Measurements from ENCODE around the gene SPATA20. TPM values are rescaled to one million over a fixed set of nuclear protein-coding genes. Genes with fewer than 3 reads are reported as not detected.

Gene SPATA20
- total and polyA plus RNA-seq, 2 donors (not counting 3 experiments of a cell fraction or from before 2014, with no cell fraction given), result 42.3 to 51.5 TPM

DNA sequence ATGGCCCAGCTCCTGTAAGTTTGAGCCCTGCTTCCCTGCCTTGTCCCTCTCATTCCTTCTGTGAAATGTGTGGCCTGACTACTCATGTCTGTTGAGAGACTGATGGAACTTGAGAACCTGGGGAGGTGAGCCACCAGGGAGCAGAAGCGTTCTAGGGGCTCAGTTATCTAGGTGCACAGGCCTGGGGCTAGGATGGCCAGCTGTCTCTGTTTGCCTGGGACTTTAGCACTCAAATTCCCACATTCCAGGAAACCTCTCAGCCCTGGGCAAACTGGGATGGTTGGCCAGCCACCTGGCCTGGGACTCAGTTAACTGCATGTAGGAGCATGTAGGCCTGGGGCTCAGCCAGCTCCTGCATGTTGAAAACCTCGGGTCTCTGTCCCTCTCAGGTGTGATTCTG, 23.8 kb upstream of the SPATA20 start:
- Histone ChIP-seq H3K4me1 (ENCODE audit: control insufficient read depth, extremely low read depth, insufficient read depth, low read length) (peaks cover 5% of the 10 kb centered on the region), H3K27ac (ENCODE audit: insufficient read depth, low read depth, low read length) (no peak overlapping the region), H4K20me1 (replicated peaks; ENCODE audit: control insufficient read depth, extremely low read depth, insufficient read depth, low read length) (no peaks in the 10 kb centered on the region), H3K36me3 (ENCODE audit: control insufficient read depth in 2 of 2, extremely low read depth in 1 of 2, insufficient read depth in 2 of 2, low read length in 2 of 2) (no peaks in the 10 kb centered on the region), H2AFZ (ENCODE audit: low read depth, low read length) (no peak overlapping the region), H3K4me3 (replicated peaks in 1 of 3; ENCODE audit: insufficient read depth in 1 of 3, low read depth in 1 of 3, low read length in 3 of 3) (no peak overlapping the region), H3K9me3 (replicated peaks; ENCODE audit: control insufficient read depth, insufficient read depth, low read length) (no peaks in the 10 kb centered on the region), H3K79me2 (ENCODE audit: control insufficient read depth, insufficient read depth, low read length) (no peaks in the 10 kb centered on the region), H3K9me1 (replicated peaks; ENCODE audit: control insufficient read depth, extremely low read depth, insufficient read depth, low read length) (no peaks in the 10 kb centered on the region), H3K27me3 (ENCODE audit: control insufficient read depth in 2 of 2, insufficient read depth in 2 of 2, low read length in 2 of 2) (peaks cover 0 to 1% of the 10 kb centered on the region in 2 experiments), H3K9ac (replicated peaks; ENCODE audit: extremely low read depth, insufficient read depth, low read length) (no peak overlapping the region), H3K4me2 (ENCODE audit: insufficient read depth, low read length) (no peak overlapping the region)
- ChIA-PET POLR2A (no interaction called here), CTCF (no interaction called here)
- DNase-seq (ENCODE audit: low read depth, low spot score) (no peak), FAIRE-seq (no peak)
- no TSS peak for BruUV-seq (replicated peaks)
- dilution Hi-C loops (cut with MboI; ENCODE audit: extremely low pct_ligation_motif_present, low sequenced_read_pairs), result no loop called here
- intact Hi-C loops (cut with micrococcal nuclease), result no loop called here
- TF ChIP-seq, protein P1, sequence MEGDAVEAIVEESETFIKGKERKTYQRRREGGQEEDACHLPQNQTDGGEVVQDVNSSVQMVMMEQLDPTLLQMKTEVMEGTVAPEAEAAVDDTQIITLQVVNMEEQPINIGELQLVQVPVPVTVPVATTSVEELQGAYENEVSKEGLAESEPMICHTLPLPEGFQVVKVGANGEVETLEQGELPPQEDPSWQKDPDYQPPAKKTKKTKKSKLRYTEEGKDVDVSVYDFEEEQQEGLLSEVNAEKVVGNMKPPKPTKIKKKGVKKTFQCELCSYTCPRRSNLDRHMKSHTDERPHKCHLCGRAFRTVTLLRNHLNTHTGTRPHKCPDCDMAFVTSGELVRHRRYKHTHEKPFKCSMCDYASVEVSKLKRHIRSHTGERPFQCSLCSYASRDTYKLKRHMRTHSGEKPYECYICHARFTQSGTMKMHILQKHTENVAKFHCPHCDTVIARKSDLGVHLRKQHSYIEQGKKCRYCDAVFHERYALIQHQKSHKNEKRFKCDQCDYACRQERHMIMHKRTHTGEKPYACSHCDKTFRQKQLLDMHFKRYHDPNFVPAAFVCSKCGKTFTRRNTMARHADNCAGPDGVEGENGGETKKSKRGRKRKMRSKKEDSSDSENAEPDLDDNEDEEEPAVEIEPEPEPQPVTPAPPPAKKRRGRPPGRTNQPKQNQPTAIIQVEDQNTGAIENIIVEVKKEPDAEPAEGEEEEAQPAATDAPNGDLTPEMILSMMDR (IDR thresholded peaks at IDR 0.05; ENCODE audit: extremely low read depth in 1 of 2, insufficient read depth in 1 of 2, low read depth in 1 of 2, low read length in 2 of 2), result no peak
- TF ChIP-seq POLR2AphosphoS5 (IDR thresholded peaks at IDR 0.05; ENCODE audit: insufficient read depth, low read depth, low read length) (no peak), EZH2 (IDR thresholded peaks at IDR 0.05; ENCODE audit: borderline replicate concordance, low read depth, low read length, severe bottlenecking) (no peak), JUN (IDR thresholded peaks at IDR 0.05; ENCODE audit: borderline replicate concordance, insufficient read depth, insufficient read length, low read depth) (no peak), POLR2A (IDR thresholded peaks at IDR 0.05; ENCODE audit: low read depth, low read length) (no peak), MYC (IDR thresholded peaks at IDR 0.05; ENCODE audit: low read depth, low read length) (no peak), FOS (IDR thresholded peaks at IDR 0.05; ENCODE audit: borderline replicate concordance, insufficient read depth, low read length) (no peak), GATA2 (IDR thresholded peaks at IDR 0.05; ENCODE audit: insufficient read depth, insufficient read length, low read depth, low read length) (no peak)
- TF ChIP-seq, protein P2, sequence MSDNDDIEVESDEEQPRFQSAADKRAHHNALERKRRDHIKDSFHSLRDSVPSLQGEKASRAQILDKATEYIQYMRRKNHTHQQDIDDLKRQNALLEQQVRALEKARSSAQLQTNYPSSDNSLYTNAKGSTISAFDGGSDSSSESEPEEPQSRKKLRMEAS (IDR thresholded peaks at IDR 0.05; ENCODE audit: insufficient read depth, insufficient read length), result no peak

Measured in endothelial cell of umbilical vein (primary cell).